ENCODE measurements around the gene PTCD1. TPM values are rescaled to one million over a fixed set of nuclear protein-coding genes. Genes with fewer than 3 reads are reported as not detected.
"Not testable (repeated sequence)": the region's sequence is repeated elsewhere in the genome, so short reads cannot be mapped to it uniquely, and the experiment has no call there.

PTCD1 gene
- total and polyA plus RNA-seq, 9 of the 15 experiments (the other 6 are each of a cell fraction or from before 2014, with no cell fraction given), result 0.46 to 17.1 (median 6.2) TPM

- not testable (repeated sequence) for ATAC-seq
Measured at GRCh38 chr7:99387239-99387635, 51.4 kb downstream of the PTCD1 start.

GRCh38 chr7:99386584-99387238, 51.9 kb downstream of the PTCD1 start:
- ChIA-PET POLR2A (interaction anchor here (0.7 to 2.5 kb wide), 7 partner anchors 7 to 676 kb away, joined by 3 to 13 read pairs (median 3); no protein-coding TSS in a partner anchor), CTCF (ENCODE audit: low intra/inter-chr PET ratio) (interaction anchor here (1.7 to 2.3 kb wide), 2 partner anchors 22 to 112 kb away, joined by 4 to 18 read pairs; no protein-coding TSS in a partner anchor)
- no peaks in the 10 kb centered on the region for H3K27me3 ChIP-seq (ENCODE audit: control insufficient read depth in 2 of 2, insufficient read depth in 2 of 2, low read length in 2 of 2)
- H3K9me3 ChIP-seq (replicated peaks; ENCODE audit: control insufficient read depth, insufficient read depth, low read depth, low read length), result no peaks in the 10 kb centered on the region
- DNase-seq (ENCODE audit: extremely low read depth in 1 of 4, low spot score in 3 of 4), result peak in 2 of 4 experiments; percentile 62 to 74
- whole genome bisulfite sequencing (ENCODE audit: insufficient coverage, low coverage, missing lambda C conversion rate), result 82% methylated on average over 9 of the region's 9 CpGs
- H3K79me2 ChIP-seq (ENCODE audit: control insufficient read depth, insufficient read depth, low read length), result peaks cover 29% of the 10 kb centered on the region
- no peak overlapping the region for H3K27ac ChIP-seq (ENCODE audit: extremely low read depth, low read depth, low read length)
- H2AFZ ChIP-seq (ENCODE audit: low read depth, low read length), result no peak overlapping the region
- intact Hi-C loops (cut with micrococcal nuclease) (loop anchor here (1.0 to 5.0 kb wide), 4 partner anchors 21 to 244 kb away; partner anchors contain the start of genes ARPC1A and SMURF1), in situ Hi-C loops (cut with MboI) (no loop called here)
- peak overlapping the region in 1 of 2 experiments; percentile 6; a peak in 1 of 4 replicates for H3K9ac ChIP-seq (ENCODE audit: insufficient read depth in 1 of 2, low read depth in 2 of 2, low read length in 2 of 2)
- H3K4me3 ChIP-seq, result no peak overlapping the region
- BruUV-seq (replicated peaks), result no TSS peak
- H3K9me1 ChIP-seq (ENCODE audit: control insufficient read depth, insufficient read depth, low read length), result peaks cover 6% of the 10 kb centered on the region
- H3K4me1 ChIP-seq (replicated peaks in 1 of 2; ENCODE audit: control insufficient read depth in 2 of 2, insufficient read depth in 2 of 2, low read length in 2 of 2), result peaks cover 0 to 27% of the 10 kb centered on the region in 2 experiments; a peak in 2 of 5 replicates
- H3K4me2 ChIP-seq (ENCODE audit: insufficient read depth, low read length), result no peak overlapping the region
- ATAC-seq, result peak; percentile 93
- FAIRE-seq, result peak; percentile 91
- peaks cover 19% of the 10 kb centered on the region for H4K20me1 ChIP-seq (replicated peaks; ENCODE audit: control insufficient read depth, insufficient read depth, low read length)
- H3K36me3 ChIP-seq (ENCODE audit: control insufficient read depth, insufficient read depth, low read length), result peaks cover 79% of the 10 kb centered on the region; the same call in 2 of the 3 replicates
- TF ChIP-seq ATF3 (IDR thresholded peaks at IDR 0.05) (no peak), ATF3 (CRISPR knock-in tag; conservative IDR thresholded peaks at IDR 0.05) (0 out of 2 replicates have a peak, but pooled peaks have one; percentile 44), MEF2D (tag; conservative IDR thresholded peaks at IDR 0.05; ENCODE audit: low read depth) (no peak), ZNF224 (CRISPR knock-in tag; IDR thresholded peaks at IDR 0.05) (no peak), KDM1A (IDR thresholded peaks at IDR 0.05) (no peak), ZNF76 (CRISPR knock-in tag; IDR thresholded peaks at IDR 0.05; ENCODE audit: borderline replicate concordance) (no peak), PBX2 (CRISPR knock-in tag; IDR thresholded peaks at IDR 0.05; ENCODE audit: low read depth) (no peak), PBX2 (tag; conservative IDR thresholded peaks at IDR 0.05; ENCODE audit: low read depth) (no peak), TAF7 (tag; IDR thresholded peaks at IDR 0.05) (no peak)

More at GRCh38 chr7:99387239-99387635, 51.4 kb downstream of the PTCD1 start:
- intact Hi-C loops (cut with micrococcal nuclease), result loop anchor here (1.0 to 5.0 kb wide), 4 partner anchors 22 to 245 kb away; partner anchors contain the start of genes ARPC1A and SMURF1
- H3K27ac ChIP-seq (ENCODE audit: extremely low read depth, low read depth, low read length); FAIRE-seq; H3K4me3 ChIP-seq; H3K27me3 ChIP-seq (ENCODE audit: control insufficient read depth in 2 of 2, insufficient read depth in 2 of 2, low read length in 2 of 2); H3K4me2 ChIP-seq (ENCODE audit: insufficient read depth, low read length); H3K9me3 ChIP-seq (replicated peaks; ENCODE audit: control insufficient read depth, insufficient read depth, low read depth, low read length); BruUV-seq (replicated peaks); H2AFZ ChIP-seq (ENCODE audit: low read depth, low read length); DNase-seq (ENCODE audit: extremely low read depth in 1 of 4, low spot score in 3 of 4); H3K9ac ChIP-seq (ENCODE audit: insufficient read depth in 1 of 2, low read depth in 2 of 2, low read length in 2 of 2); H3K9me1 ChIP-seq (ENCODE audit: control insufficient read depth, insufficient read depth, low read length); in situ Hi-C loops (cut with MboI); TF ChIP-seq CREB1 (IDR thresholded peaks at IDR 0.05): not testable (repeated sequence)
- peaks cover 81% of the 10 kb centered on the region; the same call in 2 of the 3 replicates for H3K36me3 ChIP-seq (ENCODE audit: control insufficient read depth, insufficient read depth, low read length)
- TF ChIP-seq ARNT (IDR thresholded peaks at IDR 0.05) (peak in 1 of 2 experiments; percentile 10; a peak in 1 of 4 replicates), CREB1 (CRISPR knock-in tag; IDR thresholded peaks at IDR 0.05) (0 out of 2 replicates have a peak, but pooled peaks have one; percentile 11), CEBPB (tag; IDR thresholded peaks at IDR 0.05) (peak; percentile 86)
- peaks cover 19% of the 10 kb centered on the region for H4K20me1 ChIP-seq (replicated peaks; ENCODE audit: control insufficient read depth, insufficient read depth, low read length)
- H3K4me1 ChIP-seq (replicated peaks in 1 of 2; ENCODE audit: control insufficient read depth in 2 of 2, insufficient read depth in 2 of 2, low read length in 2 of 2), result peaks cover 0 to 26% of the 10 kb centered on the region in 2 experiments; a peak in 2 of 5 replicates
- POLR2A ChIA-PET, result interaction anchor here (0.7 to 2.5 kb wide), 8 partner anchors 8 to 675 kb away, joined by 3 to 13 read pairs (median 3); no protein-coding TSS in a partner anchor
- CTCF ChIA-PET (ENCODE audit: low intra/inter-chr PET ratio), result interaction anchor here (1.7 to 2.3 kb wide), 2 partner anchors 23 to 113 kb away, joined by 4 to 18 read pairs; no protein-coding TSS in a partner anchor
- WGBS (ENCODE audit: insufficient coverage, low coverage, missing lambda C conversion rate), result 92% methylated on average over 14 of the region's 14 CpGs
- peaks cover 25% of the 10 kb centered on the region for H3K79me2 ChIP-seq (ENCODE audit: control insufficient read depth, insufficient read depth, low read length)
